Astrocyte (in vitro differentiated cells and primary cell): ENCODE measurements around the gene GNAI2. TPM values are rescaled to one million over a fixed set of nuclear protein-coding genes. Genes with fewer than 3 reads are reported as not detected.
A peak's percentile ranks its signal among the peaks of the same experiment; 100 is the strongest.

Experiments
- DNase-seq: peaks from one replicate; pipeline ENCODE4 v3.0.0-alpha.2; 2010; ENCODE audit warnings: low read depth
- FAIRE-seq: peaks from 2 replicates; lab custom pipeline; 2011; peaks lifted over from hg19 to GRCh38; lab: Jason Lieb, UNC
- H2AFZ ChIP-seq: 2 replicates; pipeline ENCODE4 v1.6.0; 2012; ENCODE audit warnings: low read depth, low read length, inconsistent platforms
- H3K27ac ChIP-seq: 2 replicates; pipeline ENCODE4 v1.5.1; 2011; ENCODE audit warnings: low read depth, low read length, inconsistent platforms
- H3K27me3 ChIP-seq: 2 replicates; pipeline ENCODE4 v1.6.0; 2011; ENCODE audit warnings: low read length, inconsistent platforms; ENCODE audit not compliant: insufficient read depth
- H3K36me3 ChIP-seq: 2 replicates; pipeline ENCODE4 v1.5.1; 2011; ENCODE audit warnings: low read length, inconsistent platforms; ENCODE audit not compliant: insufficient read depth
- H3K4me1 ChIP-seq: 2 replicates; pipeline ENCODE4 v1.5.1; 2011; ENCODE audit warnings: low read length, inconsistent platforms; ENCODE audit not compliant: insufficient read depth
- H3K4me2 ChIP-seq: 2 replicates; pipeline ENCODE4 v1.6.0; 2012; ENCODE audit warnings: low read length, inconsistent platforms
- H3K4me3 ChIP-seq: 2 replicates; pipeline ENCODE4 v1.5.1; 2011; ENCODE audit warnings: low read depth, mild to moderate bottlenecking, low read length, inconsistent platforms; ENCODE audit not compliant: insufficient read depth
- H3K79me2 ChIP-seq: 2 replicates; pipeline ENCODE4 v1.6.0; 2012; ENCODE audit warnings: mild to moderate bottlenecking, low read length, inconsistent platforms; ENCODE audit not compliant: insufficient read depth
- H3K9ac ChIP-seq: 2 replicates; pipeline ENCODE4 v1.6.0; 2012; ENCODE audit warnings: mild to moderate bottlenecking, low read length, inconsistent platforms
- H3K9me3 ChIP-seq: 2 replicates; pipeline ENCODE4 v1.5.1; 2012; ENCODE audit warnings: low read depth, mild to moderate bottlenecking, low read length, inconsistent platforms; ENCODE audit not compliant: insufficient read depth
- H4K20me1 ChIP-seq: 2 replicates; pipeline ENCODE4 v1.6.0; 2012; ENCODE audit warnings: low read length, inconsistent platforms; ENCODE audit not compliant: insufficient read depth
- H3K27ac Mint-ChIP-seq: one replicate; pipeline ENCODE4 v1.8.0; 2021; ENCODE audit warnings: mild to moderate bottlenecking, mixed read lengths; ENCODE audit not compliant: unreplicated experiment
- H3K27me3 Mint-ChIP-seq: one replicate; pipeline ENCODE4 v1.8.0; 2021; ENCODE audit warnings: low read depth, mixed read lengths; ENCODE audit not compliant: unreplicated experiment
- H3K36me3 Mint-ChIP-seq: one replicate; pipeline ENCODE4 v1.8.0; 2021; ENCODE audit warnings: low read depth, mixed read lengths; ENCODE audit not compliant: unreplicated experiment
- H3K4me1 Mint-ChIP-seq: one replicate; pipeline ENCODE4 v1.8.0; 2021; ENCODE audit warnings: low read depth, mixed read lengths; ENCODE audit not compliant: unreplicated experiment
- H3K4me3 Mint-ChIP-seq: one replicate; pipeline ENCODE4 v1.8.0; 2021; ENCODE audit warnings: mild to moderate bottlenecking, moderate library complexity, mixed read lengths; ENCODE audit not compliant: unreplicated experiment
- H3K9me3 Mint-ChIP-seq: one replicate; pipeline ENCODE4 v1.8.0; 2021; ENCODE audit warnings: mild to moderate bottlenecking, mixed read lengths; ENCODE audit not compliant: unreplicated experiment
- CTCF ChIP-seq: IDR thresholded peaks from 2 replicates; pipeline ENCODE4 v1.5.1; 2011; ENCODE audit warnings: low read depth, mild to moderate bottlenecking, inconsistent platforms, low read length, moderate library complexity; ENCODE audit not compliant: insufficient read depth
- EZH2 ChIP-seq: IDR thresholded peaks from 2 replicates; pipeline ENCODE4 v1.6.1; 2012; ENCODE audit warnings: mild to moderate bottlenecking, low read length, inconsistent platforms; ENCODE audit not compliant: insufficient read depth
- total RNA-seq: library from RNA; stranded (reverse); gene quantifications from 2 replicates; pipeline ENCODE4 v1.2.1, GENCODE V29; 2021

The GNAI2 gene
- total RNA-seq, 1 donor from 2014 or later = 381 TPM

GRCh38 chr3:50292159-50293078, 56.4 kb downstream of the GNAI2 start, which contains the start of gene IFRD2:
IFRD2 (minus strand) TSS chr3:50292429; CDS start chr3:50292274, 155 bp downstream.
- no peaks in the 10 kb centered on the region for H3K27me3 Mint-ChIP-seq
- peak within 1 kb of the TSS; percentile 58 for H2AFZ ChIP-seq
- H3K4me3 Mint-ChIP-seq = peak within 1 kb of the TSS; percentile 90
- peak within 1 kb of the TSS; percentile 99 for H3K4me2 ChIP-seq
- peak within 1 kb of the TSS; percentile 78 for H3K27ac ChIP-seq
- peak within 1 kb of the TSS; percentile 96 for H3K4me3 ChIP-seq
- H3K36me3 Mint-ChIP-seq = no peaks in the 10 kb centered on the region
- H3K4me1 Mint-ChIP-seq = peaks cover 7% of the 10 kb centered on the region
- FAIRE-seq (peak; percentile 69), DNase-seq (peak; percentile 94)
- no peaks in the 10 kb centered on the region for H3K9me3 Mint-ChIP-seq
- H3K9me3 ChIP-seq = no peaks in the 10 kb centered on the region
- peaks cover 14% of the 10 kb centered on the region for H3K4me1 ChIP-seq
- no peaks in the 10 kb centered on the region for H3K27me3 ChIP-seq
- TF ChIP-seq EZH2 (no peak), CTCF (no peak)
- H3K9ac ChIP-seq = peak within 1 kb of the TSS; percentile 95
- H3K36me3 ChIP-seq = peaks cover 14% of the 10 kb centered on the region
- H3K27ac Mint-ChIP-seq = peak within 1 kb of the TSS; percentile 90
- peaks cover 35% of the 10 kb centered on the region for H3K79me2 ChIP-seq
- H4K20me1 ChIP-seq = peaks cover 7% of the 10 kb centered on the region

- Histone ChIP-seq H4K20me1 (peaks cover 7% of the 10 kb centered on the region), H3K79me2 (peaks cover 39% of the 10 kb centered on the region), H3K36me3 (peaks cover 12% of the 10 kb centered on the region), H3K27ac (no peak overlapping the region), H3K4me2 (peak overlapping the region; percentile 99), H3K9ac (peak overlapping the region; percentile 95), H2AFZ (peak overlapping the region; percentile 58), H3K27me3 (no peaks in the 10 kb centered on the region), H3K4me1 (peaks cover 16% of the 10 kb centered on the region), H3K4me3 (no peak overlapping the region), H3K9me3 (no peaks in the 10 kb centered on the region)
- H3K9me3 Mint-ChIP-seq = no peaks in the 10 kb centered on the region
- TF ChIP-seq CTCF = no peak
- no peak for TF ChIP-seq EZH2
- no peaks in the 10 kb centered on the region for H3K36me3 Mint-ChIP-seq
- DNase-seq = no peak
- peak overlapping the region; percentile 80 for H3K4me3 Mint-ChIP-seq
- peaks cover 11% of the 10 kb centered on the region for H3K4me1 Mint-ChIP-seq
- no peak for FAIRE-seq
- H3K27me3 Mint-ChIP-seq = no peaks in the 10 kb centered on the region
- peak overlapping the region; percentile 89 for H3K27ac Mint-ChIP-seq
Measured at GRCh38 chr3:50293079-50293801, 57.2 kb downstream of the GNAI2 start.
